VCaP (cell line): ENCODE results near the gene FSTL4.

Experiments used
- H3K27ac ChIP-seq: fragments of 450-650 bp; 2 replicates; pipeline ENCODE4 v1.5.1; 2017
- CTCF ChIP-seq: fragments of 450-650 bp; conservative IDR thresholded peaks from 2 replicates; pipeline ENCODE4 v1.5.1; 2017; ENCODE audit warnings: mild to moderate bottlenecking, moderate library complexity

FSTL4 gene

GRCh38 chr5:133524666-133525065 lies 87.7 kb downstream of the FSTL4 start:
- no peak for TF ChIP-seq CTCF
- H3K27ac ChIP-seq, result no peak overlapping the region

GRCh38 chr5:133523961-133524586 lies 88.3 kb downstream of the FSTL4 start:
- no peak for TF ChIP-seq CTCF
- no peak overlapping the region for H3K27ac ChIP-seq

- H3K27ac ChIP-seq, result no peak overlapping the region
- no peak for TF ChIP-seq CTCF
Observed at GRCh38 chr5:133523013-133523658, 89.2 kb downstream of the FSTL4 start.

GRCh38 chr5:133521801-133522200 lies 90.5 kb downstream of the FSTL4 start:
- TF ChIP-seq CTCF, result no peak
- no peak overlapping the region for H3K27ac ChIP-seq

- TF ChIP-seq CTCF, result no peak
Observed at GRCh38 chr5:133520991-133521706, 91.2 kb downstream of the FSTL4 start.

GRCh38 chr5:133520062-133520461 lies 92.3 kb downstream of the FSTL4 start:
- TF ChIP-seq CTCF, result no peak
- no peak overlapping the region for H3K27ac ChIP-seq

More at GRCh38 chr5:133520991-133521706, 91.2 kb downstream of the FSTL4 start:
- no peak overlapping the region for H3K27ac ChIP-seq

GRCh38 chr5:133519191-133519590 lies 93.2 kb downstream of the FSTL4 start:
- H3K27ac ChIP-seq, result no peak overlapping the region
- no peak for TF ChIP-seq CTCF
